Body of pancreas (tissue), 4 donors: ENCODE measurements around the gene AUH. TPM values are rescaled to one million over a fixed set of nuclear protein-coding genes. Genes with fewer than 3 reads are reported as not detected.
A peak's percentile ranks its signal among the peaks of the same experiment; 100 is the strongest.

Source experiments
- ATAC-seq: fragments of 150-250 bp; one replicate; pipeline ENCODE4 v1.9.1; 2016
- DNase-seq, 4 donors: peaks; one replicate each; pipeline ENCODE4 v3.0.0-alpha.2; 2019
- H3K27ac ChIP-seq, 4 donors: fragments of 200-600 bp; sonication (generic); 1 replicate in 3 of 4; 2 replicates in 1 of 4; pipeline versions ENCODE4 v1.5.1 to v1.6.1; 2016 to 2019; ENCODE audit warnings: mild to moderate bottlenecking in 1 of 4, mixed read lengths in 1 of 4, moderate library complexity in 1 of 4
- H3K27me3 ChIP-seq, 2 donors: fragments of 200-600 bp; sonication (generic); one replicate each; pipeline ENCODE4 v1.6.0; 2016; ENCODE audit warnings: mild to moderate bottlenecking in 1 of 2
- H3K36me3 ChIP-seq, 2 donors: fragments of 200-600 bp; sonication (generic); replicated peaks in 1 of 2; 2 replicates each; pipeline ENCODE4 v1.5.1; 2016; ENCODE audit warnings: low read depth in 2 of 2; ENCODE audit not compliant: insufficient read depth in 1 of 2
- H3K4me1 ChIP-seq: fragments of 200-600 bp; sonication (generic); one replicate; pipeline ENCODE4 v1.6.0; 2016
- H3K4me3 ChIP-seq, 2 donors: fragments of 200-600 bp; sonication (generic); 1 replicate in 1 of 2; 2 replicates in 1 of 2; pipeline ENCODE4 v1.5.1; 2016 to 2019
- H3K9me3 ChIP-seq, 3 donors: fragments of 200-600 bp; sonication (generic); 1 replicate in 2 of 3; 2 replicates in 1 of 3; pipeline ENCODE4 v1.5.1; 2016
- POLR2A ChIP-seq, 3 donors: fragments of 450-650 bp; IDR thresholded peaks; one replicate each; pipeline ENCODE4 v1.6.1; 2016; ENCODE audit warnings: antibody characterized with exemption in 3 of 3, mild to moderate bottlenecking in 2 of 3
- WGBS, 2 donors: methylation state at CpG; one replicate each; pipeline ENCODE4 v1.1.5; 2017; 5-methylcytosine and 5-hydroxymethylcytosine counted together
- intact Hi-C: fragments of 100-400 bp; cut with DNase I; formaldehyde crosslinking; loops from one replicate; pipeline ENCODE4 v1.15.1; 2023
- total RNA-seq, 2 donors: library from RNA; depleted of rRNA; stranded (reverse); fragments of >200 nt; gene quantifications; one replicate each; pipeline ENCODE4 v1.1.0, GENCODE V29; 2016
- TF ChIP-seq, protein P1 (sequence below), 7 experiments: fragments of 450-650 bp in 4 of 7; fragments of 200-600 bp in 3 of 7; sonication (generic) in 3 of 7; IDR thresholded peaks; one replicate each; pipeline ENCODE4 v1.5.1; 2016 to 2019; ENCODE audit warnings: antibody characterized with exemption in 7 of 7

The AUH gene
- total RNA-seq, 2 donors from 2014 or later = 47.7 to 75.8 TPM

DNA sequence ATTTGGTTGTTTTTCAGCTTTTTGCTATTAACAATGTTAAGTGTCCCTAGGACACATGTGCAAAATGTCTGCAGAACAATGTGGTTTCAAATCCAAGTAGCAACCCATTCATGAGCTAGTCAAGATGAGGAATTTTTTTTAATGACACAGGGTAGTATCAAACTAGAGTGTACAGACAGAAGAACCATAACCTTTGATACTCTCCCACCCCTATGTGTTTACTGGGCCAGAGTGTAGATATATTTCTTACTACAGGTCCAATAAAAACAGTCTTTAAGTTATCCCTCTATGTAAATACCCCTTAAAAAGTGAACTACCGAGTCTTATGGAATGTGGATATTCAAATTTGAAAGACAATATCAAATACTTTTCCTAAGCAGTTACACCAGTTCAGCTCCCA, 45.6 kb downstream of the AUH start:
- H3K27ac ChIP-seq = no peak overlapping the region
- 73 to 88% methylated on average over 1 of the region's 1 CpG for WGBS, 2 donors
- H3K27me3 ChIP-seq = no peaks in the 10 kb centered on the region
- TF ChIP-seq POLR2A (IDR thresholded peaks at IDR 0.05) = no peak
- TF ChIP-seq, protein P1, sequence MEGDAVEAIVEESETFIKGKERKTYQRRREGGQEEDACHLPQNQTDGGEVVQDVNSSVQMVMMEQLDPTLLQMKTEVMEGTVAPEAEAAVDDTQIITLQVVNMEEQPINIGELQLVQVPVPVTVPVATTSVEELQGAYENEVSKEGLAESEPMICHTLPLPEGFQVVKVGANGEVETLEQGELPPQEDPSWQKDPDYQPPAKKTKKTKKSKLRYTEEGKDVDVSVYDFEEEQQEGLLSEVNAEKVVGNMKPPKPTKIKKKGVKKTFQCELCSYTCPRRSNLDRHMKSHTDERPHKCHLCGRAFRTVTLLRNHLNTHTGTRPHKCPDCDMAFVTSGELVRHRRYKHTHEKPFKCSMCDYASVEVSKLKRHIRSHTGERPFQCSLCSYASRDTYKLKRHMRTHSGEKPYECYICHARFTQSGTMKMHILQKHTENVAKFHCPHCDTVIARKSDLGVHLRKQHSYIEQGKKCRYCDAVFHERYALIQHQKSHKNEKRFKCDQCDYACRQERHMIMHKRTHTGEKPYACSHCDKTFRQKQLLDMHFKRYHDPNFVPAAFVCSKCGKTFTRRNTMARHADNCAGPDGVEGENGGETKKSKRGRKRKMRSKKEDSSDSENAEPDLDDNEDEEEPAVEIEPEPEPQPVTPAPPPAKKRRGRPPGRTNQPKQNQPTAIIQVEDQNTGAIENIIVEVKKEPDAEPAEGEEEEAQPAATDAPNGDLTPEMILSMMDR (IDR thresholded peaks at IDR 0.05) = no peak
- no peaks in the 10 kb centered on the region for H3K36me3 ChIP-seq
- peaks cover 26% of the 10 kb centered on the region for H3K4me1 ChIP-seq
- no peaks in the 10 kb centered on the region for H3K9me3 ChIP-seq
- no peak for ATAC-seq
- no peak overlapping the region for H3K4me3 ChIP-seq
- intact Hi-C loops = no loop called here
- DNase-seq = no peak

DNA sequence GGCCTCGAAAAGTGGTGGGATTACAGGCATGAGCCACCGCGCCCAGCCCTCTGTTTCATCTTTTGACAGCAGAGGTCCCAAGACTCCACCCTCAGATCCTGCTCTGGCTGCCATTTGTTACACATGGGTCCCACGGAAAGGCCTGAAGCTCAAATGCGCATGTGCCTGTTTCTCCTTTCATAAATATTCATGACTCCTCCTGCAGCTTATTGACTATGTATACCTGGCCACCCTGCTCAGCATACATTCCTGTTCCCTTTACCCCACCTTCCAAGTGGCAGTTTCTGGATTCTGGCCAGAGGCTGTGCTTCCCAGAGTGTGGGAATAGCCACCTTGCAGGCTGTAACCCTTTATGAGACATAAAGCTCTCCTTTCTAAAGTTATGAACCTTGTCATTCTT, 46.5 kb downstream of the AUH start:
- Histone ChIP-seq H3K36me3 (no peaks in the 10 kb centered on the region), H3K4me1 (peaks cover 26% of the 10 kb centered on the region), H3K27me3 (no peaks in the 10 kb centered on the region), H3K27ac (peak overlapping the region in 1 of 4 donors; percentile 6), H3K9me3 (no peaks in the 10 kb centered on the region), H3K4me3 (no peak overlapping the region)
- intact Hi-C loops = no loop called here
- no peak for TF ChIP-seq POLR2A (IDR thresholded peaks at IDR 0.05)
- TF ChIP-seq, protein P1 (IDR thresholded peaks at IDR 0.05) = no peak
- WGBS, 2 donors = 63 to 65% methylated on average over 4 to 5 of the region's 5 CpGs
- peak; percentile 55 to 78 (median 68) for DNase-seq
- ATAC-seq = peak; percentile 39

DNA sequence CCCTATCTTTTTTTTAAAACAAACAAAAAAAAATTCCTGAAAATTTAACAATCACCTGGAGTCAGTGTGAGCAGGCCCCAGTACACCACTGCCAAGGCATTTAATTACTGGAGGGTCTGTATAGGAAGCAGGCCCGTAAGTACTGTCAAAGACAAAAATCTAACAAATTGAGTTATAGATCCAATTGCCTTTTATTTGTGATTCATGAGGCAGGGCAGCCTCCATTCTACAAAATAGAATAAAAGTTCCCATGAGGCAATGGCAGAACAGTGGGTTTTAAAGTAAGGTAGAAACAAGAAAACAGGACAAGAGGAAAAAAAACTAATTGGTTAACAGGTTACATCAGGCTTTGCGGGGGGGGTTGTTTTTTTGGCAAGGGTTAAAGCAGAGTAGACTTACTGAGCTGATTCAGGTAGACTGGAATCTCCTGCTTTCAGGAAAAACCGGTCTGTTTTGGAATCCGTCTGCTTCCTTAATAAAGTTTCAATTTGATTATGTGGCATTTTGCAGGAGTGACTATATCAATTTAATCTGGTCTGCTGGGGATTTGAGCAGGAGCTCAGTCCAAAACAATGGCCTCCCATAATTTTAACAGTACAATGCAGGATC, 48.9 kb downstream of the AUH start:
- Histone ChIP-seq H3K27ac (peak overlapping the region; percentile 5 to 80 (median 62)), H3K36me3 (peaks cover 0 to 2% of the 10 kb centered on the region in 2 donors), H3K4me1 (peaks cover 26% of the 10 kb centered on the region), H3K27me3 (no peaks in the 10 kb centered on the region), H3K9me3 (no peaks in the 10 kb centered on the region), H3K4me3 (no peak overlapping the region)
- TF ChIP-seq, protein P1 (IDR thresholded peaks at IDR 0.05) = no peak
- intact Hi-C loops = no loop called here
- ATAC-seq (peak; percentile 93), DNase-seq (peak; percentile 71 to 88 (median 80))
- WGBS, 2 donors = 27 to 36% methylated on average over 4 of the region's 4 CpGs

GRCh38 chr9:91310037-91310436, 51.7 kb downstream of the AUH start:
- H3K4me1 ChIP-seq = peaks cover 29% of the 10 kb centered on the region
- H3K9me3 ChIP-seq = no peaks in the 10 kb centered on the region
- no peak for DNase-seq
- no peak for ATAC-seq
- intact Hi-C loops = no loop called here
- no peak for TF ChIP-seq POLR2A (IDR thresholded peaks at IDR 0.05)
- TF ChIP-seq, protein P1 (IDR thresholded peaks at IDR 0.05) = no peak
- no peak overlapping the region for H3K4me3 ChIP-seq
- no peak overlapping the region for H3K27ac ChIP-seq
- no peaks in the 10 kb centered on the region for H3K27me3 ChIP-seq
- 92 to 97% methylated on average over 2 of the region's 2 CpGs for whole genome bisulfite sequencing, 2 donors
- peaks cover 0 to 2% of the 10 kb centered on the region in 2 donors for H3K36me3 ChIP-seq

DNA sequence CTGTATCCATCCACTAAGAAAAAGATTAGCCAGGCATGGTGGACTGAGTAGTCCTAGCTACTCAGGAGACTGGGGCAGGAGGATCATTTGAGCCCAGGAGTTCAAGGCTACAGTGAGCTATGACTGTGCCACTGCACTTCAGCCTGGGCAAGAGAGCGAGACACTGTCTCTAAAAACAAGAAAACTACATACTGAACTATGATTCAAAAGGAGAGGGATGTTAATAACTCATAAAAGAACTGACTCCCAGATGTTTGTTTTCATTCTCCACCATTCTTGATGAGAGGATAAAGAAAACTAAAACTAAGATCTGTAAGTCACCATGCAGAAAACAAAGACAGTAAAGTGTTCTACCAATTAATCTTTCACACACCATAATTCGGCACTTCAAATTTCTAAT, 53.5 kb downstream of the AUH start:
- H3K27me3 ChIP-seq = no peaks in the 10 kb centered on the region
- intact Hi-C loops = no loop called here
- TF ChIP-seq, protein P1 (IDR thresholded peaks at IDR 0.05) = no peak
- no peak for TF ChIP-seq POLR2A (IDR thresholded peaks at IDR 0.05)
- H3K36me3 ChIP-seq = peaks cover 0 to 2% of the 10 kb centered on the region in 2 donors
- H3K4me1 ChIP-seq = peaks cover 29% of the 10 kb centered on the region
- DNase-seq = no peak
- no peak for ATAC-seq
- 96 to 97% methylated on average over 2 of the region's 2 CpGs for WGBS, 2 donors
- no peak overlapping the region for H3K4me3 ChIP-seq
- H3K27ac ChIP-seq = no peak overlapping the region
- no peaks in the 10 kb centered on the region for H3K9me3 ChIP-seq
